ENCODE results near the gene LYPD6B.

DNA sequence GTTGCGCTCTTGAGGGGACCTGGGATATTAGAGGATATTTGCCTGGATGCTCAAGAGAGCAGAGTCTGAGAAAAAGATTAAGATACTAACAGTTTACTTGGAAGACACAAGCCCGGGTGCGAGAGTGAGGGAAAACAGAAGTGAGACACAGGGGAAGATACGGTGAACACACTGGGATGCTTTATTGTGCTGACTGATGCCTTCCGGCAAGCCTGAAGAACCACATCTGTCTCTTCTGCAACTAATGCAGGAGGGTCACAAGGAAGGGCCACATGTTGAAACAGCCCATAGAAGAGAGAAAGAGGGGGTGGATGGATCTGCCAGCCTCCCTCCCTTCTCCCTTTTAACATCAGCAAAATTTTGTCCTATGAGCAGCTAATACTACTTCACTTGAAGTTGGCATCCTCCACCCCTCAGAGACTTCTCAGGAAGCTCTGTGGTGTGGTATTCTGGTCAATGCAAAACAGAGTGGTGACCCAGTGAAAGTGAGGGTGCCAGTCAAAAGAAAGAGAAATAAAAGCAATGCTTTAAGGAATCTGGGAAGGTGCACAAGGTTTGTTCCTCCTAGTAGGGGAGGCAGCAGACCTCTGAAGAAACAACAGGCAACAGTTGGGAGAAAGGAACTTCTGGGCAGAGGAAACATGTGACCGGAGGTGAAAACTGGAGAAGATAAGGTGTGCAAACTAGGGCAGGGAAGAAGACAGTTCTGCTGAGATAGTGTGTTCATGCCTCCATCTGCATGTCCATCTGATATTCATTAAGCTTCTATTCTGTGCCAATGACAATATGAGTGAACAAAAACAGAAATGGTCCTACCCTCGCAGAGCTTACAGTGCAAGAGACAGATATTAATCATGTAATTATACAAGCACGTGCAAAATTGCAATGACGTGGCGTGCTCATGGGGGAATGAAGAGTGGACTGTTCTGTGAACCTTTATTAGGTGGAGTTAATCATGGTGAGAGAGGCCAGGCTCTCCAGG is 107.1 kb downstream of the LYPD6B start:
- TF ChIP-seq, protein P1, sequence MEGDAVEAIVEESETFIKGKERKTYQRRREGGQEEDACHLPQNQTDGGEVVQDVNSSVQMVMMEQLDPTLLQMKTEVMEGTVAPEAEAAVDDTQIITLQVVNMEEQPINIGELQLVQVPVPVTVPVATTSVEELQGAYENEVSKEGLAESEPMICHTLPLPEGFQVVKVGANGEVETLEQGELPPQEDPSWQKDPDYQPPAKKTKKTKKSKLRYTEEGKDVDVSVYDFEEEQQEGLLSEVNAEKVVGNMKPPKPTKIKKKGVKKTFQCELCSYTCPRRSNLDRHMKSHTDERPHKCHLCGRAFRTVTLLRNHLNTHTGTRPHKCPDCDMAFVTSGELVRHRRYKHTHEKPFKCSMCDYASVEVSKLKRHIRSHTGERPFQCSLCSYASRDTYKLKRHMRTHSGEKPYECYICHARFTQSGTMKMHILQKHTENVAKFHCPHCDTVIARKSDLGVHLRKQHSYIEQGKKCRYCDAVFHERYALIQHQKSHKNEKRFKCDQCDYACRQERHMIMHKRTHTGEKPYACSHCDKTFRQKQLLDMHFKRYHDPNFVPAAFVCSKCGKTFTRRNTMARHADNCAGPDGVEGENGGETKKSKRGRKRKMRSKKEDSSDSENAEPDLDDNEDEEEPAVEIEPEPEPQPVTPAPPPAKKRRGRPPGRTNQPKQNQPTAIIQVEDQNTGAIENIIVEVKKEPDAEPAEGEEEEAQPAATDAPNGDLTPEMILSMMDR (IDR thresholded peaks at IDR 0.05), result no peak
- TF ChIP-seq EZH2 (IDR thresholded peaks at IDR 0.05; ENCODE audit: borderline replicate concordance, insufficient read depth, low read depth, low read length, poor library complexity, severe bottlenecking), result no peak

Data from B cell (primary cell).